Measurements from ENCODE around the gene SDF2L1. TPM values are rescaled to one million over a fixed set of nuclear protein-coding genes. Genes with fewer than 3 reads are reported as not detected.

Gene SDF2L1
- total and polyA plus RNA-seq, 9 of the 15 experiments (the other 6 are each of a cell fraction or from before 2014, with no cell fraction given): 15.1 to 989 (median 124) TPM

DNA sequence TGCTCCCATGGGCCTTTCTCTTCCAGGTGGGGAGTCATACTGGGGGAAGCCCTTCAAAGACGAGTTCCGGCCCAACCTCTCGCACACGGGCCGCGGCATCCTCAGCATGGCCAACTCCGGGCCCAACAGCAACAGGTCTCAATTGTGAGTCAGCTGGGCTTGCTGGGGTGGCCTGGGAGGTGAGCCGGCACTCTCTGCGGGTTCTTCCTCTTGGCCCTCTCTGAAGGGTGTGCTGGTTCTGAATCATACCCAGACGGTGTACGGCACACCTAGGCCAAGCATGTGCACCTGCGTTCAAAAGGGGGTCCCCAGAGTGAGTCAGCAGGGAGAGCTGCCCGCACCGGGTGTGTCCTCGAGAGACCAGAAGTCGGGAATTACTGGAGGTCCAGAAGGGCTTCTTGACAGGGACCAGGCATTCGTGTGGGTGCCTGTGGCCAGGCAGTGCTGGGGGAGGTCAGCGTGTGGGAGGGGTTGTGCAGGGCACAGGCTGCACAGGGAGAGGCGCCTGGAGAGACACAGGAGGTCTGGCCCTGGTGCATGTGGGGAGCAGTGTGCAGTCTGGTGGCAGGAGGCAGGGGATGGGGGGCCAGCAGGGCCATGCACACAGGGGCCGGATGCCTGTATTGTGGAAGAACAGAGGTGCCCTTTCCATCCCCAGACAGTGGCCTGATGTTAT, 46.7 kb downstream of the SDF2L1 start (continued):
- TF ChIP-seq ZC3H8 (IDR thresholded peaks at IDR 0.05): no peak
- TF ChIP-seq U2AF2 (optimal IDR thresholded peaks at IDR 0.05; ENCODE audit: low read depth, low read length): no peak
- TF ChIP-seq ZNF444 (CRISPR knock-in tag; IDR thresholded peaks at IDR 0.05): no peak
- TF ChIP-seq, protein P1, sequence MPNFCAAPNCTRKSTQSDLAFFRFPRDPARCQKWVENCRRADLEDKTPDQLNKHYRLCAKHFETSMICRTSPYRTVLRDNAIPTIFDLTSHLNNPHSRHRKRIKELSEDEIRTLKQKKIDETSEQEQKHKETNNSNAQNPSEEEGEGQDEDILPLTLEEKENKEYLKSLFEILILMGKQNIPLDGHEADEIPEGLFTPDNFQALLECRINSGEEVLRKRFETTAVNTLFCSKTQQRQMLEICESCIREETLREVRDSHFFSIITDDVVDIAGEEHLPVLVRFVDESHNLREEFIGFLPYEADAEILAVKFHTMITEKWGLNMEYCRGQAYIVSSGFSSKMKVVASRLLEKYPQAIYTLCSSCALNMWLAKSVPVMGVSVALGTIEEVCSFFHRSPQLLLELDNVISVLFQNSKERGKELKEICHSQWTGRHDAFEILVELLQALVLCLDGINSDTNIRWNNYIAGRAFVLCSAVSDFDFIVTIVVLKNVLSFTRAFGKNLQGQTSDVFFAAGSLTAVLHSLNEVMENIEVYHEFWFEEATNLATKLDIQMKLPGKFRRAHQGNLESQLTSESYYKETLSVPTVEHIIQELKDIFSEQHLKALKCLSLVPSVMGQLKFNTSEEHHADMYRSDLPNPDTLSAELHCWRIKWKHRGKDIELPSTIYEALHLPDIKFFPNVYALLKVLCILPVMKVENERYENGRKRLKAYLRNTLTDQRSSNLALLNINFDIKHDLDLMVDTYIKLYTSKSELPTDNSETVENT (CRISPR knock-in tag; IDR thresholded peaks at IDR 0.05): 0 out of 2 replicates have a peak, but pooled peaks have one; percentile 5
- TF ChIP-seq BRCA1 (IDR thresholded peaks at IDR 0.05): no peak
- TF ChIP-seq BRCA1 (CRISPR knock-in tag; IDR thresholded peaks at IDR 0.05): 0 out of 2 replicates have a peak, but pooled peaks have one; percentile 40
- TF ChIP-seq, protein P2, sequence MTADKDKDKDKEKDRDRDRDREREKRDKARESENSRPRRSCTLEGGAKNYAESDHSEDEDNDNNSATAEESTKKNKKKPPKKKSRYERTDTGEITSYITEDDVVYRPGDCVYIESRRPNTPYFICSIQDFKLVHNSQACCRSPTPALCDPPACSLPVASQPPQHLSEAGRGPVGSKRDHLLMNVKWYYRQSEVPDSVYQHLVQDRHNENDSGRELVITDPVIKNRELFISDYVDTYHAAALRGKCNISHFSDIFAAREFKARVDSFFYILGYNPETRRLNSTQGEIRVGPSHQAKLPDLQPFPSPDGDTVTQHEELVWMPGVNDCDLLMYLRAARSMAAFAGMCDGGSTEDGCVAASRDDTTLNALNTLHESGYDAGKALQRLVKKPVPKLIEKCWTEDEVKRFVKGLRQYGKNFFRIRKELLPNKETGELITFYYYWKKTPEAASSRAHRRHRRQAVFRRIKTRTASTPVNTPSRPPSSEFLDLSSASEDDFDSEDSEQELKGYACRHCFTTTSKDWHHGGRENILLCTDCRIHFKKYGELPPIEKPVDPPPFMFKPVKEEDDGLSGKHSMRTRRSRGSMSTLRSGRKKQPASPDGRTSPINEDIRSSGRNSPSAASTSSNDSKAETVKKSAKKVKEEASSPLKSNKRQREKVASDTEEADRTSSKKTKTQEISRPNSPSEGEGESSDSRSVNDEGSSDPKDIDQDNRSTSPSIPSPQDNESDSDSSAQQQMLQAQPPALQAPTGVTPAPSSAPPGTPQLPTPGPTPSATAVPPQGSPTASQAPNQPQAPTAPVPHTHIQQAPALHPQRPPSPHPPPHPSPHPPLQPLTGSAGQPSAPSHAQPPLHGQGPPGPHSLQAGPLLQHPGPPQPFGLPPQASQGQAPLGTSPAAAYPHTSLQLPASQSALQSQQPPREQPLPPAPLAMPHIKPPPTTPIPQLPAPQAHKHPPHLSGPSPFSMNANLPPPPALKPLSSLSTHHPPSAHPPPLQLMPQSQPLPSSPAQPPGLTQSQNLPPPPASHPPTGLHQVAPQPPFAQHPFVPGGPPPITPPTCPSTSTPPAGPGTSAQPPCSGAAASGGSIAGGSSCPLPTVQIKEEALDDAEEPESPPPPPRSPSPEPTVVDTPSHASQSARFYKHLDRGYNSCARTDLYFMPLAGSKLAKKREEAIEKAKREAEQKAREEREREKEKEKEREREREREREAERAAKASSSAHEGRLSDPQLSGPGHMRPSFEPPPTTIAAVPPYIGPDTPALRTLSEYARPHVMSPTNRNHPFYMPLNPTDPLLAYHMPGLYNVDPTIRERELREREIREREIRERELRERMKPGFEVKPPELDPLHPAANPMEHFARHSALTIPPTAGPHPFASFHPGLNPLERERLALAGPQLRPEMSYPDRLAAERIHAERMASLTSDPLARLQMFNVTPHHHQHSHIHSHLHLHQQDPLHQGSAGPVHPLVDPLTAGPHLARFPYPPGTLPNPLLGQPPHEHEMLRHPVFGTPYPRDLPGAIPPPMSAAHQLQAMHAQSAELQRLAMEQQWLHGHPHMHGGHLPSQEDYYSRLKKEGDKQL (CRISPR knock-in tag; IDR thresholded peaks at IDR 0.05; ENCODE audit: borderline replicate concordance): 0 out of 2 replicates have a peak, but pooled peaks have one; percentile 72
- TF ChIP-seq, protein P3, sequence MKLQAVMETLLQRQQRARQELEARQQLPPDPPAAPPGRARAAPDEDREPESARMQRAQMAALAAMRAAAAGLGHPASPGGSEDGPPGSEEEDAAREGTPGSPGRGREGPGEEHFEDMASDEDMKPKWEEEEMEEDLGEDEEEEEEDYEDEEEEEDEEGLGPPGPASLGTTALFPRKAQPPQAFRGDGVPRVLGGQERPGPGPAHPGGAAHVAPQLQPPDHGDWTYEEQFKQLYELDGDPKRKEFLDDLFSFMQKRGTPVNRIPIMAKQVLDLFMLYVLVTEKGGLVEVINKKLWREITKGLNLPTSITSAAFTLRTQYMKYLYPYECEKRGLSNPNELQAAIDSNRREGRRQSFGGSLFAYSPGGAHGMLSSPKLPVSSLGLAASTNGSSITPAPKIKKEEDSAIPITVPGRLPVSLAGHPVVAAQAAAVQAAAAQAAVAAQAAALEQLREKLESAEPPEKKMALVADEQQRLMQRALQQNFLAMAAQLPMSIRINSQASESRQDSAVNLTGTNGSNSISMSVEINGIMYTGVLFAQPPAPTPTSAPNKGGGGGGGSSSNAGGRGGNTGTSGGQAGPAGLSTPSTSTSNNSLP (IDR thresholded peaks at IDR 0.05; ENCODE audit: borderline replicate concordance, low read depth, low read length): no peak
- TF ChIP-seq HSF4 (CRISPR knock-in tag; IDR thresholded peaks at IDR 0.05; ENCODE audit: borderline replicate concordance): 0 out of 2 replicates have a peak, but pooled peaks have one; percentile 12
- 0 out of 2 replicates have a peak, but pooled peaks have one; percentile 1 for TF ChIP-seq JUNB (CRISPR knock-in tag; conservative IDR thresholded peaks at IDR 0.05)
- peak; percentile 49; the same call in 1 of the 2 replicates for TF ChIP-seq RUNX1 (IDR thresholded peaks at IDR 0.05; ENCODE audit: low read depth)
- TF ChIP-seq ZNF12 (CRISPR knock-in tag; IDR thresholded peaks at IDR 0.05): peak; percentile 70; the same call in 1 of the 2 replicates
- TF ChIP-seq STAG1 (CRISPR knock-in tag; IDR thresholded peaks at IDR 0.05; ENCODE audit: borderline replicate concordance): peak; percentile 8; the same call in 1 of the 2 replicates
- TF ChIP-seq ZBTB7A (IDR thresholded peaks at IDR 0.05; ENCODE audit: borderline replicate concordance, control insufficient read depth, low read depth, low read length): no peak
- TF ChIP-seq STAT5B (CRISPR knock-in tag; IDR thresholded peaks at IDR 0.05): no peak
- TF ChIP-seq ZNF175 (CRISPR knock-in tag; IDR thresholded peaks at IDR 0.05; ENCODE audit: low read depth): no peak
- 0 out of 2 replicates have a peak, but pooled peaks have one; percentile 5 for TF ChIP-seq PHF8 (IDR thresholded peaks at IDR 0.05; ENCODE audit: borderline replicate concordance, low read length)
- no peak for TF ChIP-seq ZNF586 (CRISPR knock-in tag; conservative IDR thresholded peaks at IDR 0.05)
- TF ChIP-seq MEF2D (tag; conservative IDR thresholded peaks at IDR 0.05; ENCODE audit: low read depth): no peak
